GM23338 (cell line): ENCODE results near the gene SYT12. TPM values are rescaled to one million over a fixed set of nuclear protein-coding genes. Genes with fewer than 3 reads are reported as not detected.

Experiments
- CTCF ChIP-seq, 2 experiments: fragments of 200-600 bp in 1 of 2; sonication (generic) in 1 of 2; conservative IDR thresholded peaks; 2 replicates each; pipeline versions ENCODE4 v1.5.1 to v1.6.1; 2016 to 2017; ENCODE audit warnings: antibody characterized with exemption in 2 of 2, low read depth in 2 of 2, mild to moderate bottlenecking in 2 of 2, moderate library complexity in 1 of 2
- EZH2 ChIP-seq: fragments of 200-600 bp; sonication (generic); IDR thresholded peaks from one replicate; pipeline ENCODE4 v1.8.0; 2017; ENCODE audit warnings: antibody characterized with exemption, mild to moderate bottlenecking, low read depth; ENCODE audit not compliant: unreplicated experiment
- EZH2phosphoT487 ChIP-seq: fragments of 200-600 bp; sonication (generic); IDR thresholded peaks from one replicate; pipeline ENCODE4 v1.8.1; 2018; ENCODE audit warnings: antibody characterized with exemption; ENCODE audit not compliant: unreplicated experiment
- NANOG ChIP-seq: IDR thresholded peaks from 2 replicates; pipeline ENCODE4 v1.6.1; 2016; ENCODE audit warnings: antibody characterized with exemption, borderline replicate concordance
- POLR2AphosphoS5 ChIP-seq: IDR thresholded peaks from 2 replicates; pipeline ENCODE4 v1.6.1; 2016; ENCODE audit warnings: antibody characterized with exemption, low read depth
- STAT1 ChIP-seq: IDR thresholded peaks from one replicate; pipeline ENCODE4 v1.6.1; 2016; ENCODE audit warnings: antibody characterized with exemption; ENCODE audit not compliant: unreplicated experiment
- ZNF114 ChIP-seq: fragments of 250-450 bp; sonication (Bioruptor Pico); IDR thresholded peaks from 2 replicates; pipeline ENCODE4 v1.5.0; 2020; ENCODE audit warnings: mild to moderate bottlenecking, moderate library complexity
- ZNF462 ChIP-seq: fragments of 250-450 bp; sonication (Bioruptor Pico); IDR thresholded peaks from 2 replicates; pipeline ENCODE4 v1.5.0; 2020; ENCODE audit warnings: mild to moderate bottlenecking, moderate library complexity
- polyA plus RNA-seq: library from polyadenylated mRNA; unstranded; fragments of >200 nt; fragmentation: Nextera tagmentation; extraction: Ambion mirVana; gene quantifications from 2 replicates; pipeline ENCODE4 v1.2.1, GENCODE V29; 2016
- total RNA-seq: library from RNA; depleted of rRNA; stranded (reverse); fragments of >200 nt; shearing (Covaris generic); gene quantifications from 2 replicates; pipeline ENCODE4 v1.2.3, GENCODE V29; 2014

The SYT12 gene
- total and polyA plus RNA-seq, 2 experiments from 2014 or later, result 0.92 to 2.5 TPM

- TF ChIP-seq ZNF462 (no peak), NANOG (no peak), EZH2phosphoT487 (no peak), POLR2AphosphoS5 (no peak), ZNF114 (CRISPR knock-in tag) (no peak), EZH2 (no peak), STAT1 (no peak), CTCF (conservative IDR thresholded peaks at IDR 0.05; ENCODE audit: low read depth in 2 of 2) (no peak)
Observed at GRCh38 chr11:66981976-66982578, 40.9 kb upstream of the SYT12 start (continued).
